Fibroblast of the conjunctiva (primary cell): ENCODE data around the gene DOHH.

Source experiments
- DNase-seq: peaks from one replicate; pipeline ENCODE4 v3.0.0-alpha.2; 2010; ENCODE audit warnings: low read depth

DOHH gene

DNA sequence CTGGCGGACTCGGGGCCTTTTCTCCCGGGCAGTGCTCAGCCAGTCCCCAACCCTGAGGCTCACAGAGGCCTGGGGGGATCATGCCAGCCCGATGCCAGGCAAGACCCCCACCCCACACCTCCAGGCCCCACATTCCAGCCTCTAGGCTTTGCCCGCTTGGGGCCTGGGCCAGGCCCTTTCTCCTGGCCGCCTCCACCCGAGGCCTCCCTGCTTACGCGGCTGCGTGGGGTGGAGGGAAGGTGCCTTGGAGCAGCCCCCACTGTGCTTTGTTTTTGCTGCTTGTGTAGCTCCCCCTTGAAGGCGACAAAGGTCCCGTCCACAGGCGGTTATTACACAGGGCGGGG lies 58.5 kb downstream of the DOHH start:
- DNase-seq, result no peak

DNA sequence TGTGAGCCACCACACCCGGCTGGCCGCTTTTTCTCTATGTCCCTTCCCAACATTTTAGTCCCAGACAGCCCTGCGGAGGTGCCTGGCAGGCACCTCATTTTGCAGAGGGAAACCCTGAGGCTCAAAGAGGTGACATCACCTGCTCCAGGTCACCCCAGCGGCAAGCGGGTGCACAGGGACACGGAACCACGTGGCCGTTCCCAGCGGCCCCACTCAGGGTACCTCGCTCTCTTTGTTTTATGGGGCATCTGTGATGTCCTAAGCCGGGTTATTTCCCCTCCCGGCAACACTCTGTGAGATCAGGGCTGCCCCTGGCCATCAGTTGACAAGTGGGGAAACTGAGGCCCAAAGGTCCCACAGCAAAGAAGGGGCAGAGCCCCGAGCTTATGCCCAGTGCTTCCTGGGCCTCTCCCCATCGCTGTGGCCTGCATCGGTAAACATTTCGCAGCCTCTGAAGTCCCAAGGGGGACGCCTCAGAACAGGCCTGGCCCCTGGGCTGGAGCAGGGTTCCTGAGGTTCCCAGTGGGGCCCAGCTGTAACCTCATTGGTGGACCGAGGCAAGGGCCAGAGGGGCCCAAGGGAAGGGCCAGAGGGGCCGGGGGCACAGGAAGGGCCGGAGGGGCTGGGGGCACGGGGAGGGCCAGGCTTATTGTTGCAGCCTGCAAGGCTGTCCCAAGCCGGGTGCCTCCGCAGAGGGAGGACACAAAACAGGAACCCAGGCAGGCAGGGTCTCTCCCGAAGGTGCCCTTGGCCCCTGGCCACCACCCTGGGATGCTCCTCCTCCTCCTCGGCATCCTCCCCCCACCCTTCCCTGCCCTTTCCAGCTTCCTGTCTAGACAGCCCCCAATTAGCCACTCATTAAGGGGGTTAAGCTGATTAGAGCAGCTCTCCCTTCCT lies 59.1 kb downstream of the DOHH start:
- DNase-seq, result no peak
